T-cell (primary cell): ENCODE data around the gene VWA5B2. TPM values are rescaled to one million over a fixed set of nuclear protein-coding genes. Genes with fewer than 3 reads are reported as not detected.

Experiments used
- ATAC-seq, 4 experiments: fragments of 200-7000 bp in 3 of 4; fragments of 150-1000 bp in 1 of 4; cut with Tn5 transposase; replicated peaks in 1 of 4; 1 replicate in 3 of 4; 2 replicates in 1 of 4; pipeline ENCODE4 v1.10.0; 2021; ENCODE audit warnings: moderate library complexity in 3 of 4, mild to moderate bottlenecking in 2 of 4, moderate number of reproducible peaks in 1 of 4
- CTCF ChIA-PET, 2 donors: fragments of 300-600 bp; sonication (Branson Sonifier 250); formaldehyde crosslinking; loops; one replicate each; lab custom pipeline; 2022; ENCODE audit warnings: antibody characterized with exemption in 2 of 2; lab: Charles Lee
- POLR2A ChIA-PET, 2 donors: fragments of 300-600 bp; sonication (Branson Sonifier 250); formaldehyde crosslinking; loops; one replicate each; lab custom pipeline; 2022; ENCODE audit warnings: antibody characterized with exemption in 2 of 2; lab: Charles Lee
- DNase-seq, 35 experiments: peaks; one replicate each; pipeline versions ENCODE4 v3.0.0 to v3.0.0-alpha.2; 2013 to 2023
- H3K27ac ChIP-seq: one replicate; pipeline ENCODE4 v1.5.1; 2013; ENCODE audit warnings: low read length
- H3K27me3 ChIP-seq, 2 experiments: replicated peaks in 1 of 2; 1 replicate in 1 of 2; 2 replicates in 1 of 2; pipeline versions ENCODE4 v1.6.1 to v1.7.0; 2013; ENCODE audit warnings: low read length in 1 of 2, mixed read lengths in 1 of 2; ENCODE audit not compliant: control insufficient read depth in 2 of 2, insufficient read depth in 2 of 2; ENCODE audit errors: extremely low read depth in 1 of 2
- H3K36me3 ChIP-seq, 2 donors: 1 replicate in 1 of 2; 2 replicates in 1 of 2; pipeline versions ENCODE4 v1.6.1 to v1.7.0; 2013; ENCODE audit warnings: low read length in 1 of 2; ENCODE audit not compliant: control insufficient read depth in 2 of 2, insufficient read depth in 1 of 2; ENCODE audit errors: extremely low read depth in 1 of 2
- H3K4me1 ChIP-seq, 2 experiments: 1 replicate in 1 of 2; 2 replicates in 1 of 2; pipeline versions ENCODE4 v1.6.1 to v1.7.0; 2013; ENCODE audit warnings: low read length in 2 of 2, mixed read lengths in 1 of 2; ENCODE audit not compliant: insufficient read depth in 2 of 2, control insufficient read depth in 1 of 2; ENCODE audit errors: extremely low read depth in 1 of 2
- H3K4me3 ChIP-seq, 2 donors: 1 replicate in 1 of 2; 2 replicates in 1 of 2; pipeline versions ENCODE4 v1.5.1 to v1.7.0; 2013; ENCODE audit warnings: mild to moderate bottlenecking in 2 of 2, low read length in 1 of 2, moderate library complexity in 1 of 2; ENCODE audit not compliant: control insufficient read depth in 1 of 2; ENCODE audit errors: extremely low read depth in 1 of 2
- H3K9me3 ChIP-seq: 2 replicates; pipeline ENCODE4 v1.7.0; 2013
- H3K27ac Mint-ChIP-seq, 2 donors: one replicate each; pipeline ENCODE4 v1.8.0; 2020 to 2021; ENCODE audit warnings: mild to moderate bottlenecking in 2 of 2, mixed read lengths in 2 of 2
- H3K27me3 Mint-ChIP-seq, 2 donors: one replicate each; pipeline ENCODE4 v1.8.0; 2021 to 2022; ENCODE audit warnings: mixed read lengths in 2 of 2
- H3K36me3 Mint-ChIP-seq: one replicate; pipeline ENCODE4 v1.8.0; 2021; ENCODE audit warnings: mixed read lengths
- H3K4me1 Mint-ChIP-seq, 3 donors: one replicate each; pipeline ENCODE4 v1.8.0; 2020 to 2022; ENCODE audit warnings: mixed read lengths in 3 of 3, mild to moderate bottlenecking in 1 of 3
- H3K4me3 Mint-ChIP-seq, 3 donors: one replicate each; pipeline ENCODE4 v1.8.0; 2020 to 2022; ENCODE audit warnings: mild to moderate bottlenecking in 3 of 3, mixed read lengths in 3 of 3, moderate library complexity in 3 of 3
- H3K9me3 Mint-ChIP-seq, 3 donors: one replicate each; pipeline ENCODE4 v1.8.0; 2020 to 2022; ENCODE audit warnings: mixed read lengths in 3 of 3
- WGBS: methylation state at CpG from one replicate; pipeline ENCODE4 v1.1.5; 2013; ENCODE audit warnings: missing lambda C conversion rate; ENCODE audit not compliant: insufficient coverage; 5-methylcytosine and 5-hydroxymethylcytosine counted together
- total RNA-seq, 35 experiments: library from RNA in 6 of 35; stranded (reverse) in 6 of 35; fragments of 120-200 nt in 1 of 35; gene quantifications; one replicate each; pipeline versions ENCODE4 v1.2.1 to v1.2.4 and lab custom pipeline; 2013 to 2026

Gene VWA5B2
- total RNA-seq, 5 donors from 2014 or later (not counting 1 experiment from before 2014, with no cell fraction given) = 0.10 to 0.23 (median 0.16) TPM; not detected in 2

DNA sequence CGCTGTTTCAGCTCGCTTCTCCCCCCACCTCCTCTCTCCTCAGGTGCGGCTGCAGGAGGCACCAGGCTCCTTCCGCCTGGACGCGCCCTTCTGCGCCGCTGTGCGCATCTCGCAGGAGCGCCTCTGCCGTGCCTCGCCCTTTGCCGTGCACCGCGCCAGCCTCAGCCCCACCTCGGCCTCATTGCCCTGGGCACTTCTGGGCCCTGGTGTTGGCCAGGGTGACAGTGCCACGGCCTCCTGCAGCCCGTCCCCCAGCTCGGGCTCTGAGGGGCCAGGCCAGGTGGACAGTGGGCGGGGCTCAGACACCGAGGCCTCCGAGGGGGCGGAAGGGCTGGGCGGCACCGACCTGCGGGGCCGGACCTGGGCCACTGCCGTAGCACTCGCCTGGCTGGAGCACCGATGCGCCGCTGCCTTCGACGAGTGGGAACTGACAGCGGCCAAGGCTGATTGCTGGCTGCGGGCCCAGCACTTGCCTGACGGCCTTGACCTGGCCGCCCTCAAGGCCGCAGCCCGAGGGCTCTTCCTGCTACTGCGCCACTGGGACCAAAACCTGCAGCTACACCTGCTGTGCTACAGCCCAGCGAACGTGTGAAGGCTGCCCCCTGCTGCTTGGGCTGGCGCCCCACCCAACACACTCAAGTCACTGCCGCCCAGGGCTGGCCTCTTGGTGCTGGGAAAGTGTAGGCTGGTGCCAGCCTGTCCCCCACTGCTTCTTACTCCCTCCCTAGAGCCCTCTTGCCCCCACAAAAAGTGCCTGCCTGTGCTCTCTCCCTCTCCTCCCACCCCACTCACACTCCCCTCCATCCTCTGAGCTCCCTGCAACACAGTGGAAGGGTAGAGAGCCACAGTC is 12.3 kb downstream of the VWA5B2 start:
- peaks cover 0 to 20% (median 3%) of the 10 kb centered on the region in 3 donors for H3K4me1 Mint-ChIP-seq
- Histone ChIP-seq H3K27me3 (peaks cover 0 to 3% of the 10 kb centered on the region in 2 experiments), H3K4me3 (no peak overlapping the region), H3K4me1 (no peaks in the 10 kb centered on the region), H3K9me3 (no peaks in the 10 kb centered on the region), H3K36me3 (peaks cover 11 to 41% of the 10 kb centered on the region in 2 donors), H3K27ac (no peak overlapping the region)
- WGBS = 81% methylated on average over 42 of the region's 46 CpGs
- ChIA-PET CTCF (interaction anchor here in 1 of 2 donors (0.6 kb wide), 1 partner anchor 12 kb away, joined by 4 read pairs; no protein-coding TSS in a partner anchor), POLR2A (interaction anchor here in 1 of 2 donors (0.6 kb wide), 1 partner anchor 16 kb away, joined by 4 read pairs; no protein-coding TSS in a partner anchor)
- no peaks in the 10 kb centered on the region for H3K27me3 Mint-ChIP-seq
- peaks cover 30% of the 10 kb centered on the region for H3K36me3 Mint-ChIP-seq
- no peaks in the 10 kb centered on the region for H3K9me3 Mint-ChIP-seq
- no peak overlapping the region for H3K27ac Mint-ChIP-seq
- ATAC-seq = peak; percentile 32 to 51 (median 48)
- peak in 3 of 35 experiments; percentile 10 to 23 (median 20) for DNase-seq
- no peak overlapping the region for H3K4me3 Mint-ChIP-seq

DNA sequence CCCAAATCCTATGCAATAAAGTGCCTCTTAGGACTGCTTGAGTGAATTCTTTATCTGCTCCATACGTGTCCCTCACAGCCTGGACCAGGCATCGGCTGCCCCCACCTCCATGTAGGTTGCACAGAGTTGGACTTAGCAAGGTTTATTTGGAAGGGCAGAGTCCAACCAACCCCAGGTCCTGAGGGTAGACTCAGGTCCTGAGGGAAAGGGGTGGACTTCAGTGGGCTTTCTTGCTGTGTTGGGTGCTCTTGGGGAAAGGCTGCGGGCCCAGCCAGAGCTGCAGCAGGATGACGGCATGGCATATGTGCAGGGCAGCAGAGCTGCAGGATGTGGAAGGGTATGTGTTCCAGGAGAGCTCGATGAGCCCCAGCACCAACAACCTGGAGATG is 12.9 kb downstream of the VWA5B2 start:
- Histone ChIP-seq H3K36me3 (peaks cover 11 to 41% of the 10 kb centered on the region in 2 donors), H3K27ac (no peak overlapping the region), H3K9me3 (no peaks in the 10 kb centered on the region), H3K27me3 (peaks cover 0 to 3% of the 10 kb centered on the region in 2 experiments), H3K4me1 (peaks cover 0 to 4% of the 10 kb centered on the region in 2 experiments), H3K4me3 (no peak overlapping the region)
- CTCF ChIA-PET = interaction anchor here in 1 of 2 donors (0.6 kb wide), 1 partner anchor 11 kb away, joined by 4 read pairs; no protein-coding TSS in a partner anchor
- H3K9me3 Mint-ChIP-seq = no peaks in the 10 kb centered on the region
- H3K27ac Mint-ChIP-seq = no peak overlapping the region
- ATAC-seq (no peak), DNase-seq (no peak)
- no peak overlapping the region for H3K4me3 Mint-ChIP-seq
- H3K36me3 Mint-ChIP-seq = peaks cover 30% of the 10 kb centered on the region
- H3K4me1 Mint-ChIP-seq = peaks cover 0 to 20% (median 3%) of the 10 kb centered on the region in 3 donors
- no peaks in the 10 kb centered on the region for H3K27me3 Mint-ChIP-seq
- POLR2A ChIA-PET = no interaction called here
- 97% methylated on average over 4 of the region's 5 CpGs for WGBS

DNA sequence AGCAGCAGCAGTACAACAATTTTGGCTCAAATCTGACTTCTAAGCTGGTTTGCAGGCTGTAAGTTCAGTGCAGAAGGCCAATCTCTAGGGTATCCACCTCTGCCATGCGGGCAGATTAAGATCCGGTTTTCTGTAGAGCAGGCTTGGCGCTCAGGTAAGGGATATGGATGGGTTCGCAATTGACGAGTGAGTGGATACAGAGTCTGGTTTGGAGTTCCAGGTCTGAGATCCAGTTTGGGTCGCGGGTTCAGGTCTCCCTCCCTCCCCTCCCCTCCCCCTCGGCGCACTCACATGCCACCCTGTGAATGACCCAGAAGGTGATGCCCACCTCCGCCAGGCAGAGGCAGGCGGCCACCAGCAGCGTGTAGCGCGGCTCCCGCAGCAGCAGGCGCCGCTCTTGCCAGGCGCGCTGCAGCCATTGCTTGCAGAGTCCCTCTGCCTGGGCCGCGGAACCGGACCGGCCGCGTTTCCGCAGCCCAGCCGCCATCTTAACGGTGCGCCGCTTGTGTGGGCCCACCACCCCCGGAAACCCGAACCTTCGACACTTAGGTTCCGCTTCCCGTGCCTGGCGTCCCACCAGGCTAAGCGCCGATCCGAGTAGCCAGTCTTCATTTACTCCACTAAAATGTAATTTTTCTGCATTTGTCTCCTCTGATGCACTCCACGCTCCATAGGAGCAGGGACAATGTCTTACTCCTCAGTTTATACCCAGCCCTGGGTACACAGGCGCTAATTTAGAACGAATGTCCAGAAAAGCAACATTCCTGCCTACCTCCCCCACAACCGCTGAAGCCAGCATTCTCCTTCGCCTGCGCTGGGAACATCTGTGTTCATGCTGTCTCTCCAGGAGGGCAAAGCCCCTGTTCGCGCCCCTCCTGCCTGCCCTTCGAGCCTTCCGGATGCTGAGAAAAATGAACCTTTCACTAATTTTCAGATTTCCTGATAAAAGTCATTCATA is 19.3 kb downstream of the VWA5B2 start, which contains the start of gene ALG3:
Gene ALG3 (minus strand): TSS at position 509 of the 958 bp plus-strand sequence. CDS start 22 bp downstream, at position 487.
- Mint-ChIP-seq H3K9me3 (no peaks in the 10 kb centered on the region), H3K4me1 (peaks cover 9 to 23% (median 15%) of the 10 kb centered on the region in 3 donors), H3K27ac (peak within 1 kb of the TSS; percentile 97 to 98), H3K27me3 (no peaks in the 10 kb centered on the region), H3K4me3 (peak within 1 kb of the TSS; percentile 93 to 99 (median 95)), H3K36me3 (peaks cover 16% of the 10 kb centered on the region)
- WGBS = 0% methylated on average over 38 of the region's 49 CpGs
- Histone ChIP-seq H3K4me3 (peak within 1 kb of the TSS; percentile 69 to 99), H3K9me3 (no peaks in the 10 kb centered on the region), H3K4me1 (peaks cover 12 to 27% of the 10 kb centered on the region in 2 experiments), H3K27me3 (no peaks in the 10 kb centered on the region), H3K36me3 (peaks cover 4 to 23% of the 10 kb centered on the region in 2 donors), H3K27ac (peak within 1 kb of the TSS; percentile 73)
- peak; percentile 60 to 93 (median 80) for DNase-seq
- ATAC-seq = peak; percentile 50 to 62 (median 58)
- CTCF ChIA-PET = interaction anchor here in 1 of 2 donors (1.0 to 1.4 kb wide), 2 partner anchors 20 to 45 kb away, joined by 3 to 14 read pairs; partner anchors contain the start of gene VWA5B2
- POLR2A ChIA-PET = no interaction called here

- WGBS = under 1% methylated on average over 53 of the region's 54 CpGs
- Mint-ChIP-seq H3K9me3 (no peaks in the 10 kb centered on the region), H3K4me3 (peak within 1 kb of the TSS; percentile 93 to 99 (median 95)), H3K27me3 (no peaks in the 10 kb centered on the region), H3K27ac (peak within 1 kb of the TSS; percentile 97 to 98), H3K36me3 (peaks cover 13% of the 10 kb centered on the region), H3K4me1 (peaks cover 9 to 23% (median 15%) of the 10 kb centered on the region in 3 donors)
- Histone ChIP-seq H3K4me3 (peak within 1 kb of the TSS; percentile 69 to 99), H3K9me3 (no peaks in the 10 kb centered on the region), H3K27ac (peak within 1 kb of the TSS; percentile 73), H3K36me3 (peaks cover 0 to 15% of the 10 kb centered on the region in 2 donors), H3K4me1 (peaks cover 12 to 27% of the 10 kb centered on the region in 2 experiments), H3K27me3 (no peaks in the 10 kb centered on the region)
- DNase-seq = peak; percentile 83 to 98 (median 94)
- ChIA-PET CTCF (interaction anchor here (0.6 to 1.7 kb wide), 19 partner anchors 9 to 354 kb away, joined by 3 to 14 read pairs (median 4); partner anchors contain the start of genes VWA5B2 (in 2 of the 2) and ABCF3 (in 1 of the 2)), POLR2A (no interaction called here)
- peak; percentile 87 to 91 (median 90) for ATAC-seq
Measured at GRCh38 chr3:184249412-184250166, 20.2 kb downstream of the VWA5B2 start, which contains the start of gene EEF1AKMT4. TSS of gene EEF1AKMT4 (plus strand) at chr3:184249672. CDS start at chr3:184249695, 23 bp downstream.

DNA sequence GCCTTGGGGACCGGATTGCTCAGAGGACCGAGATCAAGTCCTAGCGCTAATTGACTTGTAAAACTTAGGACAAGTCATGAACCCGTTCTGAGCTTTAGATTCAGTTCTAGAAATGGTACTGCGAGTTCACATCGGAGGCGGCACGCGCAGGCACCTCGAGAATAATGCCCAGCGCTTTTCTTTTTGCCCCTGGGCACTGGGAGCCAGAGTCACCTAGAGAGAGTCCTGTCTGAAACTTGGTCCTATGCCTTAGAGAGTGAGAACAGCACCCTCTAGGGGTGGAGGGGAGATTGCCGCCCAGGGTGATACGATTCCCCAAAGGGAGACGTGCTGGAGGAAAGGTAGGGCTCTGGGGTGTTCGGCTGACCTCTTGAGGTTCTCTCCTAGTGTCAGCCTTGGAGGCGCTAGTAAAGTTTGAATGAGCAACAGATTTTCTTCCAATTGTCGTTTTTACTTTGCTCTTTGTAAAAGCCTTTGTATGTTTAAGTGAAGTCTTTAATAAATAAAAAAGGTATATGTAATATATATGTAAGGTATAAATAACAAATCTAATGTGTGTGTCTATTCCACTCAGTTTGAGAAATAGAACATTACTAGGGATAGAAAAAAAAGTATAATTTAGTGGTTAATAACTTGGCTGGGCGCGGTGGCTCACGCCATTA is 20.9 kb downstream of the VWA5B2 start:
- Mint-ChIP-seq H3K27me3 (no peaks in the 10 kb centered on the region), H3K27ac (peak overlapping the region; percentile 67 to 97), H3K4me1 (peaks cover 9 to 18% (median 15%) of the 10 kb centered on the region in 3 donors), H3K4me3 (peak overlapping the region; percentile 93 to 99 (median 95)), H3K9me3 (no peaks in the 10 kb centered on the region), H3K36me3 (peaks cover 6% of the 10 kb centered on the region)
- DNase-seq = peak; percentile 63 to 93 (median 82)
- Histone ChIP-seq H3K27me3 (no peaks in the 10 kb centered on the region), H3K9me3 (no peaks in the 10 kb centered on the region), H3K27ac (peak overlapping the region; percentile 16), H3K4me3 (peak overlapping the region; percentile 69 to 99), H3K36me3 (peaks cover 0 to 8% of the 10 kb centered on the region in 2 donors), H3K4me1 (peaks cover 12 to 27% of the 10 kb centered on the region in 2 experiments)
- ChIA-PET POLR2A (no interaction called here), CTCF (interaction anchor here (0.6 to 1.7 kb wide), 17 partner anchors 8 to 355 kb away, joined by 3 to 14 read pairs (median 3); partner anchors contain the start of genes VWA5B2 (in 2 of the 2) and ABCF3 (in 1 of the 2))
- WGBS = 1% methylated on average over 14 of the region's 20 CpGs
- peak; percentile 64 to 66 (median 66) for ATAC-seq
